Osteoblast (primary cell): Measurements from ENCODE around the gene RBM17. TPM values are rescaled to one million over a fixed set of nuclear protein-coding genes. Genes with fewer than 3 reads are reported as not detected.

Experiments used
- DNase-seq: peaks from one replicate; pipeline ENCODE4 v3.0.0; 2011; ENCODE audit warnings: low spot score, mixed read lengths; ENCODE audit not compliant: insufficient read length; ENCODE audit errors: missing footprints
- H2AFZ ChIP-seq: 2 replicates; pipeline ENCODE4 v1.6.0; 2011; ENCODE audit warnings: mild to moderate bottlenecking, low read length
- H3K27ac ChIP-seq: 2 replicates; pipeline ENCODE4 v1.5.1; 2011; ENCODE audit warnings: mild to moderate bottlenecking, low read depth, low read length, moderate library complexity
- H3K27me3 ChIP-seq: 2 replicates; pipeline ENCODE4 v1.6.0; 2012; ENCODE audit warnings: mild to moderate bottlenecking, control low read depth, inconsistent platforms, low read length, moderate library complexity; ENCODE audit not compliant: insufficient read depth
- H3K36me3 ChIP-seq: 2 replicates; pipeline ENCODE4 v1.5.1; 2011; ENCODE audit warnings: mild to moderate bottlenecking, low read length, control low read depth, moderate library complexity; ENCODE audit not compliant: insufficient read depth
- H3K4me1 ChIP-seq: 2 replicates; pipeline ENCODE4 v1.5.1; 2011; ENCODE audit warnings: mild to moderate bottlenecking, low read length, control low read depth, moderate library complexity; ENCODE audit not compliant: insufficient read depth
- H3K4me2 ChIP-seq: 2 replicates; pipeline ENCODE4 v1.6.0; 2011; ENCODE audit warnings: mild to moderate bottlenecking, low read length; ENCODE audit not compliant: insufficient read depth
- H3K4me3 ChIP-seq: fragments of 200-600 bp; sonication (generic); 3 replicates; pipeline ENCODE4 v1.5.1; 2012; ENCODE audit warnings: mild to moderate bottlenecking, low read length, inconsistent platforms; ENCODE audit not compliant: insufficient read depth
- H3K79me2 ChIP-seq: 2 replicates; pipeline ENCODE4 v1.6.0; 2012; ENCODE audit warnings: mild to moderate bottlenecking, low read length, control low read depth, inconsistent platforms; ENCODE audit not compliant: insufficient read depth
- H3K9me3 ChIP-seq: 2 replicates; pipeline ENCODE4 v1.5.1; 2011; ENCODE audit warnings: low read depth, low read length, control low read depth
- H4K20me1 ChIP-seq: 2 replicates; pipeline ENCODE4 v1.6.0; 2012; ENCODE audit warnings: mild to moderate bottlenecking, low read length, control low read depth; ENCODE audit not compliant: insufficient read depth
- CTCF ChIP-seq: IDR thresholded peaks from 2 replicates; pipeline ENCODE4 v1.5.1; 2011; ENCODE audit warnings: mild to moderate bottlenecking, low read depth, low read length, moderate library complexity; ENCODE audit errors: extremely low read depth
- total RNA-seq: library from RNA; depleted of rRNA; stranded (reverse); fragments of >200 nt; gene quantifications from 2 replicates; pipeline ENCODE4 v1.2.3, GENCODE V29; 2012

Gene RBM17
- total RNA-seq, 1 donor, result 29.3 TPM

GRCh38 chr10:6068006-6068405 is 20.8 kb upstream of the RBM17 start:
- Histone ChIP-seq H3K4me1 (no peaks in the 10 kb centered on the region), H3K9me3 (no peaks in the 10 kb centered on the region), H3K79me2 (no peaks in the 10 kb centered on the region), H3K4me3 (no peak overlapping the region), H4K20me1 (no peaks in the 10 kb centered on the region), H3K27ac (no peak overlapping the region), H3K36me3 (no peaks in the 10 kb centered on the region), H2AFZ (no peak overlapping the region), H3K27me3 (peaks cover 18% of the 10 kb centered on the region), H3K4me2 (no peak overlapping the region)
- no peak for DNase-seq
- TF ChIP-seq CTCF, result no peak

GRCh38 chr10:6068422-6068821 is 20.4 kb upstream of the RBM17 start:
- no peak overlapping the region for H3K4me2 ChIP-seq
- H3K9me3 ChIP-seq, result no peaks in the 10 kb centered on the region
- H3K27ac ChIP-seq, result no peak overlapping the region
- no peaks in the 10 kb centered on the region for H3K4me1 ChIP-seq
- no peak overlapping the region for H3K4me3 ChIP-seq
- DNase-seq, result no peak
- no peak for TF ChIP-seq CTCF
- H3K27me3 ChIP-seq, result peaks cover 18% of the 10 kb centered on the region
- no peaks in the 10 kb centered on the region for H4K20me1 ChIP-seq
- H3K36me3 ChIP-seq, result no peaks in the 10 kb centered on the region
- no peaks in the 10 kb centered on the region for H3K79me2 ChIP-seq
- H2AFZ ChIP-seq, result no peak overlapping the region

- no peaks in the 10 kb centered on the region for H3K36me3 ChIP-seq
- DNase-seq, result no peak
- no peaks in the 10 kb centered on the region for H3K79me2 ChIP-seq
- no peak overlapping the region for H3K27ac ChIP-seq
- no peaks in the 10 kb centered on the region for H4K20me1 ChIP-seq
- peaks cover 18% of the 10 kb centered on the region for H3K27me3 ChIP-seq
- H3K4me2 ChIP-seq, result no peak overlapping the region
- H3K4me3 ChIP-seq, result no peak overlapping the region
- H3K4me1 ChIP-seq, result no peaks in the 10 kb centered on the region
- H2AFZ ChIP-seq, result no peak overlapping the region
- no peak for TF ChIP-seq CTCF
- no peaks in the 10 kb centered on the region for H3K9me3 ChIP-seq
Measured at GRCh38 chr10:6069081-6069931, 19.5 kb upstream of the RBM17 start.

- H3K27ac ChIP-seq, result no peak overlapping the region
- no peak for DNase-seq
- H3K79me2 ChIP-seq, result no peaks in the 10 kb centered on the region
- no peak overlapping the region for H3K4me3 ChIP-seq
- no peaks in the 10 kb centered on the region for H3K36me3 ChIP-seq
- H3K9me3 ChIP-seq, result no peaks in the 10 kb centered on the region
- H3K27me3 ChIP-seq, result peaks cover 18% of the 10 kb centered on the region
- H3K4me2 ChIP-seq, result no peak overlapping the region
- H4K20me1 ChIP-seq, result no peaks in the 10 kb centered on the region
- peaks cover 5% of the 10 kb centered on the region for H3K4me1 ChIP-seq
- H2AFZ ChIP-seq, result no peak overlapping the region
- TF ChIP-seq CTCF, result no peak
Measured at GRCh38 chr10:6070660-6071059, 18.2 kb upstream of the RBM17 start.
